GM06990 (cell line): ENCODE measurements around the gene PBX3.

Experiments used
- DNase-seq: peaks from one replicate; pipeline ENCODE4 v3.0.0-alpha.2; 2011; ENCODE audit not compliant: insufficient read length; ENCODE audit errors: extremely low read depth
- H3K27me3 ChIP-seq: replicated peaks from 2 replicates; pipeline ENCODE4 v1.6.0; 2011; ENCODE audit warnings: low read length; ENCODE audit not compliant: control insufficient read depth, insufficient read depth
- H3K36me3 ChIP-seq: 2 replicates; pipeline ENCODE4 v1.5.1; 2011; ENCODE audit warnings: low read length; ENCODE audit not compliant: control insufficient read depth, insufficient read depth
- H3K4me3 ChIP-seq: replicated peaks from 2 replicates; pipeline ENCODE4 v1.5.1; 2011; ENCODE audit warnings: low read depth, mild to moderate bottlenecking, control low read depth, low read length
- CTCF ChIP-seq: IDR thresholded peaks from 2 replicates; pipeline ENCODE4 v1.5.1; 2011; ENCODE audit warnings: low read length, control low read depth, mild to moderate bottlenecking, inconsistent platforms; ENCODE audit not compliant: insufficient read depth, poor library complexity, severe bottlenecking

PBX3 gene

GRCh38 chr9:125966959-125967711 lies 220.0 kb downstream of the PBX3 start:
- Histone ChIP-seq H3K4me3 (no peak overlapping the region), H3K36me3 (peaks cover 7% of the 10 kb centered on the region), H3K27me3 (no peaks in the 10 kb centered on the region)
- DNase-seq: no peak
- TF ChIP-seq CTCF: no peak

- Histone ChIP-seq H3K27me3 (no peaks in the 10 kb centered on the region), H3K4me3 (no peak overlapping the region), H3K36me3 (peaks cover 4% of the 10 kb centered on the region)
- TF ChIP-seq CTCF: no peak
- DNase-seq: no peak
Observed at GRCh38 chr9:125968714-125969374, 221.7 kb downstream of the PBX3 start.

- TF ChIP-seq CTCF: no peak
- Histone ChIP-seq H3K4me3 (no peak overlapping the region), H3K36me3 (peaks cover 4% of the 10 kb centered on the region), H3K27me3 (no peaks in the 10 kb centered on the region)
- no peak for DNase-seq
Observed at GRCh38 chr9:125969462-125969861, 222.3 kb downstream of the PBX3 start.

GRCh38 chr9:125969868-125970267 lies 222.7 kb downstream of the PBX3 start:
- Histone ChIP-seq H3K36me3 (peaks cover 2% of the 10 kb centered on the region), H3K4me3 (no peak overlapping the region), H3K27me3 (no peaks in the 10 kb centered on the region)
- no peak for TF ChIP-seq CTCF
- no peak for DNase-seq

- no peak for DNase-seq
- Histone ChIP-seq H3K36me3 (peaks cover 2% of the 10 kb centered on the region), H3K27me3 (no peaks in the 10 kb centered on the region), H3K4me3 (no peak overlapping the region)
- no peak for TF ChIP-seq CTCF
Observed at GRCh38 chr9:125970340-125970739, 223.2 kb downstream of the PBX3 start.

GRCh38 chr9:125971050-125971449 lies 223.9 kb downstream of the PBX3 start:
- no peak for TF ChIP-seq CTCF
- no peak overlapping the region for H3K4me3 ChIP-seq
- no peak for DNase-seq
- H3K36me3 ChIP-seq: peaks cover 2% of the 10 kb centered on the region
- no peaks in the 10 kb centered on the region for H3K27me3 ChIP-seq
